HepG2 (cell line): ENCODE results near the gene KLHDC7A. TPM values are rescaled to one million over a fixed set of nuclear protein-coding genes. Genes with fewer than 3 reads are reported as not detected.
A peak's percentile ranks its signal among the peaks of the same experiment; 100 is the strongest.

Experiments used
- ATAC-seq: fragments of 200-7000 bp; cut with Tn5 transposase; 3 replicates; pipeline ENCODE4 v1.9.1; 2020; ENCODE audit warnings: mild to moderate bottlenecking, moderate library complexity
- BruUV-seq: library from RNA; stranded (reverse); fragments of 400-500 nt; replicated peaks from 2 replicates; lab custom pipeline; 2021; lab: Mats Ljungman, UMichigan
- CTCF ChIA-PET: fragments of 300-600 bp; formaldehyde crosslinking; extraction: SDS; loops from one replicate; lab custom pipeline; 2021; ENCODE audit warnings: low total read pairs, inconsistent platforms, low intra/inter-chr PET ratio; lab: Yijun Ruan, JAX
- POLR2A ChIA-PET: fragments of 350-600 bp; sonication (Branson Sonifier 250); formaldehyde crosslinking; loops from one replicate; lab custom pipeline; 2020; ENCODE audit warnings: antibody characterized with exemption, inconsistent platforms; lab: Yijun Ruan, JAX
- DNase-seq: peaks from one replicate; pipeline ENCODE4 v3.0.0-alpha.2; 2015; ENCODE audit warnings: low spot score
- FAIRE-seq: peaks from 3 replicates; lab custom pipeline; 2011; peaks lifted over from hg19 to GRCh38; lab: Jason Lieb, UNC
- H2AFZ ChIP-seq: one replicate; pipeline ENCODE4 v1.6.1; 2011; ENCODE audit warnings: low read length, inconsistent platforms
- H3K27ac ChIP-seq: fragments of 300-600 bp; 3 replicates; pipeline ENCODE4 v1.8.0; 2011; ENCODE audit warnings: mixed run types, mild to moderate bottlenecking, mixed read lengths, low read length, inconsistent platforms; ENCODE audit not compliant: insufficient read depth; ENCODE audit errors: extremely low read length
- H3K27me3 ChIP-seq, 2 experiments: fragments of 200-600 bp in 1 of 2; 2 replicates in 1 of 2; 3 replicates in 1 of 2; pipeline versions ENCODE4 v1.6.0 to v1.8.0; 2011; ENCODE audit warnings: low read length in 2 of 2, mild to moderate bottlenecking in 2 of 2, moderate library complexity in 2 of 2, inconsistent platforms in 1 of 2; ENCODE audit not compliant: insufficient read depth in 2 of 2, control insufficient read depth in 1 of 2
- H3K36me3 ChIP-seq, 2 experiments: fragments of 200-600 bp in 1 of 2; replicated peaks in 1 of 2; 2 replicates in 1 of 2; 3 replicates in 1 of 2; pipeline versions ENCODE4 v1.5.1 to v1.8.0; 2011; ENCODE audit warnings: low read length in 2 of 2, inconsistent platforms in 1 of 2; ENCODE audit not compliant: insufficient read depth in 2 of 2, control insufficient read depth in 1 of 2
- H3K4me1 ChIP-seq: 2 replicates; pipeline ENCODE4 v1.5.1; 2012; ENCODE audit warnings: low read length, inconsistent platforms; ENCODE audit not compliant: insufficient read depth
- H3K4me2 ChIP-seq: 2 replicates; pipeline ENCODE4 v1.6.0; 2011; ENCODE audit warnings: low read depth, low read length, inconsistent platforms
- H3K4me3 ChIP-seq, 3 experiments: fragments of 200-600 bp in 1 of 3; sonication (generic), shearing (Covaris generic) in 1 of 3; replicated peaks in 1 of 3; 2 replicates each; pipeline ENCODE4 v1.5.1; 2011 to 2016; ENCODE audit warnings: low read length in 3 of 3, inconsistent platforms in 2 of 3, low read depth in 2 of 3, mild to moderate bottlenecking in 2 of 3, control low read depth in 1 of 3, mixed read lengths in 1 of 3; ENCODE audit not compliant: insufficient read depth in 1 of 3
- H3K79me2 ChIP-seq: one replicate; pipeline ENCODE4 v1.6.1; 2011; ENCODE audit warnings: low read length, inconsistent platforms; ENCODE audit not compliant: insufficient read depth
- H3K9ac ChIP-seq: 2 replicates; pipeline ENCODE4 v1.6.0; 2011; ENCODE audit warnings: mild to moderate bottlenecking, low read depth, low read length, inconsistent platforms; ENCODE audit not compliant: insufficient read depth
- H3K9me3 ChIP-seq: 2 replicates; pipeline ENCODE4 v1.5.1; 2012; ENCODE audit warnings: mild to moderate bottlenecking, low read length
- H4K20me1 ChIP-seq: 2 replicates; pipeline ENCODE4 v1.6.0; 2011; ENCODE audit warnings: inconsistent platforms, mild to moderate bottlenecking, low read length, moderate library complexity; ENCODE audit not compliant: insufficient read depth
- CTCF ChIP-seq: sonication (generic); formaldehyde crosslinking; IDR thresholded peaks from 2 replicates; pipeline ENCODE4 v1.5.0; 2020; ENCODE audit warnings: mild to moderate bottlenecking, missing genetic modification reagents, moderate library complexity
- FOXO4 ChIP-seq: sonication (generic); formaldehyde crosslinking; conservative IDR thresholded peaks from 2 replicates; pipeline ENCODE4 v1.8.1; 2023; ENCODE audit warnings: missing genetic modification reagents
- POLR2AphosphoS2 ChIP-seq: IDR thresholded peaks from 2 replicates; pipeline ENCODE4 v1.6.1; 2011; ENCODE audit warnings: low read depth, low read length, improper control_type of control experiment
- STAG1 ChIP-seq: sonication (generic); formaldehyde crosslinking; IDR thresholded peaks from 2 replicates; pipeline ENCODE4 v1.4.0; 2020; ENCODE audit warnings: missing genetic modification reagents
- THAP8 ChIP-seq: sonication (generic); formaldehyde crosslinking; IDR thresholded peaks from 2 replicates; pipeline ENCODE4 v1.5.1; 2020; ENCODE audit warnings: missing genetic modification reagents, mild to moderate bottlenecking, borderline replicate concordance
- ZNF18 ChIP-seq: sonication (generic); formaldehyde crosslinking; IDR thresholded peaks from 2 replicates; pipeline ENCODE4 v1.8.0; 2022; ENCODE audit warnings: mild to moderate bottlenecking, missing genetic modification reagents; ENCODE audit not compliant: insufficient replicate concordance
- ZNF543 ChIP-seq: sonication (generic); formaldehyde crosslinking; IDR thresholded peaks from 2 replicates; pipeline ENCODE4 v1.4.0; 2020; ENCODE audit warnings: mild to moderate bottlenecking, missing genetic modification reagents
- ZNF75D ChIP-seq: sonication (generic); formaldehyde crosslinking; IDR thresholded peaks from 2 replicates; pipeline ENCODE4 v1.8.1; 2023; ENCODE audit warnings: missing genetic modification reagents, mild to moderate bottlenecking, borderline replicate concordance
- WGBS: methylation state at CpG from one replicate; pipeline ENCODE4 v1.1.6; 2017; ENCODE audit warnings: low lambda C conversion rate; 5-methylcytosine and 5-hydroxymethylcytosine counted together
- in situ Hi-C: cut with HindIII; loops from 2 replicates; pipeline ENCODE4 v1.10.0; 2017; ENCODE audit warnings: low pct_unique_long_range_greater_than_20kb; ENCODE audit not compliant: extremely low pct_ligation_motif_present
- intact Hi-C: fragments of 100-400 bp; cut with micrococcal nuclease; formaldehyde crosslinking; loops from one replicate; pipeline ENCODE4 v1.10.0; 2022; ENCODE audit not compliant: unreplicated experiment
- polyA plus RNA-seq, 8 experiments: library from polyadenylated mRNA; depleted of rRNA in 3 of 8; stranded (reverse) in 7 of 8; unstranded in 1 of 8; fragments of >200 nt; fragmentation: Illumina TruSeq in 4 of 8; extraction: Trizol in 4 of 8; gene quantifications; 2 replicates each; pipeline versions ENCODE4 v1.2.1 to v1.2.3, GENCODE V29; 2011 to 2016; ENCODE audit warnings: low read depth in 4 of 8, missing spikeins in 1 of 8, mixed read lengths in 1 of 8; ENCODE audit not compliant: insufficient read depth in 1 of 8
- total RNA-seq, 5 experiments: library from RNA; depleted of rRNA; stranded (reverse); fragments of >200 nt; fragmentation: Illumina TruSeq; extraction: Trizol; gene quantifications; 2 replicates each; pipeline ENCODE4 v1.2.3, GENCODE V29; 2016; ENCODE audit warnings: low read depth in 1 of 5

KLHDC7A gene
- total and polyA plus RNA-seq, 2 of the 13 experiments (the other 11 are each of a cell fraction or from before 2014, with no cell fraction given), result 0.15 to 1.8 TPM

GRCh38 chr1:18508084-18508483, 27.4 kb downstream of the KLHDC7A start (continued):
- TF ChIP-seq ZNF18 (CRISPR knock-in tag), result no peak

- H3K9ac ChIP-seq, result no peak overlapping the region
- H2AFZ ChIP-seq, result no peak overlapping the region
- BruUV-seq, result no TSS peak
- DNase-seq, result no peak
- no peak for FAIRE-seq
- no peak overlapping the region for H3K4me2 ChIP-seq
- TF ChIP-seq FOXO4 (CRISPR knock-in tag), result 0 out of 2 replicates have a peak, but pooled peaks have one; percentile 41
- no peak for TF ChIP-seq POLR2AphosphoS2
- no peak for TF ChIP-seq THAP8 (CRISPR knock-in tag)
- TF ChIP-seq ZNF543 (CRISPR knock-in tag), result no peak
- TF ChIP-seq STAG1, result peak; percentile 42
- no peak for TF ChIP-seq ZNF75D (CRISPR knock-in tag)
- TF ChIP-seq CTCF (CRISPR knock-in tag), result peak; percentile 42
- H3K27ac ChIP-seq, result no peak overlapping the region
- no peaks in the 10 kb centered on the region for H3K36me3 ChIP-seq
- ChIA-PET CTCF (no interaction called here), POLR2A (no interaction called here)
- H3K27me3 ChIP-seq, result no peaks in the 10 kb centered on the region
- in situ Hi-C loops, result no loop called here
- H3K4me1 ChIP-seq, result peaks cover 20% of the 10 kb centered on the region
- intact Hi-C loops, result no loop called here
- no peak overlapping the region for H3K4me3 ChIP-seq
- H4K20me1 ChIP-seq, result no peaks in the 10 kb centered on the region
- peaks cover 5% of the 10 kb centered on the region for H3K9me3 ChIP-seq
- 83% methylated on average over 5 of the region's 5 CpGs for WGBS
- H3K79me2 ChIP-seq, result no peaks in the 10 kb centered on the region
- ATAC-seq, result no peak
These were observed 30.6 kb downstream of the KLHDC7A start for GRCh38 chr1:18511149-18511873.
